SK-N-SH (cell line): ENCODE measurements around the gene ZNF23. TPM values are rescaled to one million over a fixed set of nuclear protein-coding genes. Genes with fewer than 3 reads are reported as not detected.

Source experiments
- CTCF ChIA-PET: fragments of 300-600, 350-600 bp; formaldehyde crosslinking; extraction: SDS; loops from one replicate; lab custom pipeline; 2021; lab: Yijun Ruan, JAX
- POLR2A ChIA-PET: fragments of 350-600 bp; sonication (Branson Sonifier 250); formaldehyde crosslinking; extraction: SDS; loops from one replicate; lab custom pipeline; 2020; ENCODE audit warnings: antibody characterized with exemption, inconsistent platforms; lab: Yijun Ruan, JAX
- DNase-seq: peaks from one replicate; pipeline ENCODE4 v3.0.0; 2012
- H2AFZ ChIP-seq: fragments of 200-600 bp; sonication (generic); 2 replicates; pipeline ENCODE4 v1.8.1; 2016; ENCODE audit warnings: antibody characterized with exemption, mild to moderate bottlenecking, low read depth
- H3F3A ChIP-seq: fragments of 200-600 bp; sonication (generic); replicated peaks from 2 replicates; pipeline ENCODE3; 2016; ENCODE audit warnings: antibody characterized with exemption, mild to moderate bottlenecking; ENCODE audit not compliant: insufficient read depth
- H3K27ac ChIP-seq, 2 experiments: fragments of 200-500 bp in 1 of 2; fragments of 200-600 bp in 1 of 2; sonication (Bioruptor generic) in 1 of 2; sonication (generic), shearing (Covaris generic) in 1 of 2; 2 replicates each; pipeline versions ENCODE4 v1.5.1 to v1.6.1; 2014 to 2016; ENCODE audit warnings: low read depth in 2 of 2, inconsistent platforms in 1 of 2, low read length in 1 of 2, mild to moderate bottlenecking in 1 of 2, mixed read lengths in 1 of 2
- H3K27me3 ChIP-seq: fragments of 200-600 bp; sonication (generic), shearing (Covaris generic); 2 replicates; pipeline ENCODE4 v1.6.1; 2016; ENCODE audit warnings: mixed run types; ENCODE audit not compliant: insufficient read depth
- H3K36me3 ChIP-seq, 2 experiments: fragments of 200-500 bp in 1 of 2; fragments of 200-600 bp in 1 of 2; sonication (Bioruptor generic) in 1 of 2; sonication (generic) in 1 of 2; replicated peaks in 1 of 2; 2 replicates each; pipeline versions ENCODE3 to v1.5.1; 2014 to 2016; ENCODE audit warnings: low read length in 1 of 2, mild to moderate bottlenecking in 1 of 2; ENCODE audit not compliant: insufficient read depth in 2 of 2, control insufficient read depth in 1 of 2
- H3K4me1 ChIP-seq, 2 experiments: fragments of 200-500 bp in 1 of 2; fragments of 200-600 bp in 1 of 2; sonication (Bioruptor generic) in 1 of 2; sonication (generic), shearing (Covaris generic) in 1 of 2; 2 replicates each; pipeline versions ENCODE4 v1.5.1 to v1.6.1; 2014 to 2016; ENCODE audit warnings: low read depth in 1 of 2, low read length in 1 of 2, mixed run types in 1 of 2; ENCODE audit not compliant: insufficient read depth in 2 of 2, control insufficient read depth in 1 of 2
- H3K4me2 ChIP-seq: fragments of 200-600 bp; sonication (generic), shearing (Covaris generic); 2 replicates; pipeline ENCODE4 v1.6.1; 2017; ENCODE audit warnings: mixed run types
- H3K4me3 ChIP-seq, 2 experiments: fragments of 200-500 bp in 1 of 2; fragments of 200-600 bp in 1 of 2; sonication (Bioruptor generic) in 1 of 2; sonication (generic), shearing (Covaris generic) in 1 of 2; 2 replicates each; pipeline versions ENCODE4 v1.5.1 to v1.8.1; 2014 to 2016; ENCODE audit warnings: low read depth in 2 of 2, inconsistent platforms in 1 of 2, low read length in 1 of 2, mild to moderate bottlenecking in 1 of 2, mixed read lengths in 1 of 2, moderate library complexity in 1 of 2
- H3K79me2 ChIP-seq: fragments of 200-600 bp; sonication (generic); 2 replicates; pipeline ENCODE4 v1.8.1; 2017; ENCODE audit warnings: mild to moderate bottlenecking; ENCODE audit not compliant: insufficient read depth
- H3K9ac ChIP-seq: fragments of 200-600 bp; sonication (generic); 2 replicates; pipeline ENCODE4 v1.6.1; 2017; ENCODE audit warnings: mixed run types
- H3K9me2 ChIP-seq: fragments of 200-600 bp; sonication (generic); 2 replicates; pipeline ENCODE4 v1.6.1; 2017; ENCODE audit warnings: mixed run types
- H3K9me3 ChIP-seq: fragments of 200-600 bp; sonication (generic); 2 replicates; pipeline ENCODE4 v1.6.1; 2017; ENCODE audit warnings: mixed run types, mild to moderate bottlenecking, moderate library complexity
- H4K20me1 ChIP-seq: fragments of 200-600 bp; sonication (generic); 2 replicates; pipeline ENCODE4 v1.6.1; 2017; ENCODE audit warnings: mild to moderate bottlenecking, mixed run types; ENCODE audit not compliant: insufficient read depth
- CTCF ChIP-seq: fragments of 200-600 bp; sonication (generic); IDR thresholded peaks from 2 replicates; pipeline ENCODE4 v1.6.1; 2017; ENCODE audit warnings: antibody characterized with exemption, mild to moderate bottlenecking, moderate library complexity
- ELF1 ChIP-seq: IDR thresholded peaks from 2 replicates; pipeline ENCODE4 v1.4.0; 2012
- EZH2phosphoT487 ChIP-seq: fragments of 200-600 bp; sonication (generic); IDR thresholded peaks from 2 replicates; pipeline ENCODE4 v1.6.1; 2017; ENCODE audit warnings: low read depth, mixed run types, mild to moderate bottlenecking, antibody characterized with exemption, moderate library complexity, borderline replicate concordance
- GABPA ChIP-seq: IDR thresholded peaks from 2 replicates; pipeline ENCODE4 v1.4.0; 2012; ENCODE audit warnings: low read depth, mild to moderate bottlenecking
- GATA2 ChIP-seq: sonication (generic); formaldehyde crosslinking; IDR thresholded peaks from 2 replicates; pipeline ENCODE4 v1.5.0; 2020; ENCODE audit warnings: mild to moderate bottlenecking, missing genetic modification reagents
- IRF3 ChIP-seq: fragments of 150-350 bp; IDR thresholded peaks from 2 replicates; pipeline ENCODE4 v1.6.1; 2016; ENCODE audit warnings: mild to moderate bottlenecking, low read depth, low read length
- JUND ChIP-seq: IDR thresholded peaks from 2 replicates; pipeline ENCODE4 v1.4.0; 2012
- MEF2A ChIP-seq: IDR thresholded peaks from 2 replicates; pipeline ENCODE4 v1.4.0; 2012; ENCODE audit warnings: low read depth, borderline replicate concordance
- MXI1 ChIP-seq: IDR thresholded peaks from 2 replicates; pipeline ENCODE4 v1.6.1; 2012; ENCODE audit warnings: mild to moderate bottlenecking, low read depth, low read length, improper control_type of control experiment
- NRF1 ChIP-seq: IDR thresholded peaks from 2 replicates; pipeline ENCODE4 v1.6.1; 2012; ENCODE audit warnings: low read depth, mild to moderate bottlenecking, low read length
- PBX3 ChIP-seq: IDR thresholded peaks from 2 replicates; pipeline ENCODE4; 2012
- POLR2AphosphoS5 ChIP-seq: IDR thresholded peaks from 2 replicates; pipeline ENCODE4 v1.6.1; 2012; ENCODE audit warnings: low read depth, low read length
- RAD21 ChIP-seq: IDR thresholded peaks from 2 replicates; pipeline ENCODE4 v1.6.1; 2012; ENCODE audit warnings: mild to moderate bottlenecking, low read length
- RCOR1 ChIP-seq: fragments of 150-350 bp; IDR thresholded peaks from 2 replicates; pipeline ENCODE4 v1.6.1; 2017; ENCODE audit warnings: antibody characterized with exemption, low read length
- SMC3 ChIP-seq: IDR thresholded peaks from 2 replicates; pipeline ENCODE4 v1.6.1; 2012; ENCODE audit warnings: low read depth, low read length, improper control_type of control experiment
- TEAD4 ChIP-seq: IDR thresholded peaks from 2 replicates; pipeline ENCODE4 v1.4.0; 2012; ENCODE audit warnings: mild to moderate bottlenecking, borderline replicate concordance; ENCODE audit not compliant: insufficient read depth
- WGBS: methylation state at CpG from one replicate; pipeline ENCODE4 v1.1.6; 2017; ENCODE audit warnings: low lambda C conversion rate; 5-methylcytosine and 5-hydroxymethylcytosine counted together
- polyA plus RNA-seq, 3 experiments: library from polyadenylated mRNA; depleted of rRNA; stranded (reverse); fragments of >200 nt; gene quantifications; 2 replicates each; pipeline ENCODE4 v1.2.3, GENCODE V29; 2012
- TF ChIP-seq, protein P1 (sequence below): IDR thresholded peaks from 2 replicates; pipeline ENCODE4 v1.4.0; 2012; ENCODE audit warnings: low read depth, borderline replicate concordance
- TF ChIP-seq, protein P2 (sequence below): IDR thresholded peaks from 2 replicates; pipeline ENCODE4 v1.6.1; 2012; ENCODE audit warnings: mild to moderate bottlenecking, low read depth, low read length, moderate library complexity
- TF ChIP-seq, protein P3 (sequence below): fragments of 150-350 bp; IDR thresholded peaks from 2 replicates; pipeline ENCODE4 v1.6.1; 2017; ENCODE audit warnings: antibody characterized with exemption, low read length, low read depth, borderline replicate concordance

Gene ZNF23
- polyA plus RNA-seq, 1 of the 3 experiments (the other 2 are of a cell fraction): 7.3 TPM

DNA sequence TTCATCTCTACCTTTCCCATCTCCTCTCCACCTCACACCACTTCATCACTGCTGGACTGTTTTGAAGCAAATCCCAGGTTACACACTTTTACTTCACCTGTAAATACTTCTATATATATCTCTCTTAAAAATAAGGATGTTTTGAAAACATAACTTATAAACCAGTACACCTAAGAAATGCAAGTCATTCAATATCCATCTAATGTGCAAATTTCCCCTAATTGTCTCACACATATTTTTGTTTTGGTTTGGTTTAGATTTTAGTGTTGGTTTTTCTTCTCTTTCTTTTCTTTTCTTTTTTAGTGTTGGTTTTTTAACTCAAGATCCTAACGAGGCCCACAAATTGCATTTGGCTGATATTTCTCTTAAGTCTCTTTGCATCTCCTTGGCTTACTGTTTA lies 45.0 kb upstream of the ZNF23 start:
- Histone ChIP-seq H3F3A (no peaks in the 10 kb centered on the region), H3K27ac (no peak overlapping the region), H3K4me3 (no peak overlapping the region), H3K36me3 (no peaks in the 10 kb centered on the region), H3K9me3 (no peaks in the 10 kb centered on the region), H3K9me2 (no peaks in the 10 kb centered on the region), H3K27me3 (no peaks in the 10 kb centered on the region; the same call in 1 of the 2 replicates), H2AFZ (no peak overlapping the region), H3K79me2 (no peaks in the 10 kb centered on the region), H3K4me1 (no peaks in the 10 kb centered on the region), H3K9ac (no peak overlapping the region), H3K4me2 (no peak overlapping the region), H4K20me1 (no peaks in the 10 kb centered on the region)
- ChIA-PET POLR2A (no interaction called here), CTCF (interaction anchor here (3.6 kb wide), 1 partner anchor 94 kb away, joined by 11 read pairs; no protein-coding TSS in a partner anchor)
- TF ChIP-seq TEAD4 (no peak), EZH2phosphoT487 (no peak), GABPA (no peak), NRF1 (no peak), PBX3 (no peak), RAD21 (no peak), MXI1 (no peak), GATA2 (no peak), POLR2AphosphoS5 (no peak), ELF1 (no peak), JUND (no peak), CTCF (no peak), RCOR1 (no peak), SMC3 (no peak), MEF2A (no peak), IRF3 (no peak)
- TF ChIP-seq, protein P1, sequence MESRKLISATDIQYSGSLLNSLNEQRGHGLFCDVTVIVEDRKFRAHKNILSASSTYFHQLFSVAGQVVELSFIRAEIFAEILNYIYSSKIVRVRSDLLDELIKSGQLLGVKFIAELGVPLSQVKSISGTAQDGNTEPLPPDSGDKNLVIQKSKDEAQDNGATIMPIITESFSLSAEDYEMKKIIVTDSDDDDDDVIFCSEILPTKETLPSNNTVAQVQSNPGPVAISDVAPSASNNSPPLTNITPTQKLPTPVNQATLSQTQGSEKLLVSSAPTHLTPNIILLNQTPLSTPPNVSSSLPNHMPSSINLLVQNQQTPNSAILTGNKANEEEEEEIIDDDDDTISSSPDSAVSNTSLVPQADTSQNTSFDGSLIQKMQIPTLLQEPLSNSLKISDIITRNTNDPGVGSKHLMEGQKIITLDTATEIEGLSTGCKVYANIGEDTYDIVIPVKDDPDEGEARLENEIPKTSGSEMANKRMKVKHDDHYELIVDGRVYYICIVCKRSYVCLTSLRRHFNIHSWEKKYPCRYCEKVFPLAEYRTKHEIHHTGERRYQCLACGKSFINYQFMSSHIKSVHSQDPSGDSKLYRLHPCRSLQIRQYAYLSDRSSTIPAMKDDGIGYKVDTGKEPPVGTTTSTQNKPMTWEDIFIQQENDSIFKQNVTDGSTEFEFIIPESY: no peak
- TF ChIP-seq, protein P2, sequence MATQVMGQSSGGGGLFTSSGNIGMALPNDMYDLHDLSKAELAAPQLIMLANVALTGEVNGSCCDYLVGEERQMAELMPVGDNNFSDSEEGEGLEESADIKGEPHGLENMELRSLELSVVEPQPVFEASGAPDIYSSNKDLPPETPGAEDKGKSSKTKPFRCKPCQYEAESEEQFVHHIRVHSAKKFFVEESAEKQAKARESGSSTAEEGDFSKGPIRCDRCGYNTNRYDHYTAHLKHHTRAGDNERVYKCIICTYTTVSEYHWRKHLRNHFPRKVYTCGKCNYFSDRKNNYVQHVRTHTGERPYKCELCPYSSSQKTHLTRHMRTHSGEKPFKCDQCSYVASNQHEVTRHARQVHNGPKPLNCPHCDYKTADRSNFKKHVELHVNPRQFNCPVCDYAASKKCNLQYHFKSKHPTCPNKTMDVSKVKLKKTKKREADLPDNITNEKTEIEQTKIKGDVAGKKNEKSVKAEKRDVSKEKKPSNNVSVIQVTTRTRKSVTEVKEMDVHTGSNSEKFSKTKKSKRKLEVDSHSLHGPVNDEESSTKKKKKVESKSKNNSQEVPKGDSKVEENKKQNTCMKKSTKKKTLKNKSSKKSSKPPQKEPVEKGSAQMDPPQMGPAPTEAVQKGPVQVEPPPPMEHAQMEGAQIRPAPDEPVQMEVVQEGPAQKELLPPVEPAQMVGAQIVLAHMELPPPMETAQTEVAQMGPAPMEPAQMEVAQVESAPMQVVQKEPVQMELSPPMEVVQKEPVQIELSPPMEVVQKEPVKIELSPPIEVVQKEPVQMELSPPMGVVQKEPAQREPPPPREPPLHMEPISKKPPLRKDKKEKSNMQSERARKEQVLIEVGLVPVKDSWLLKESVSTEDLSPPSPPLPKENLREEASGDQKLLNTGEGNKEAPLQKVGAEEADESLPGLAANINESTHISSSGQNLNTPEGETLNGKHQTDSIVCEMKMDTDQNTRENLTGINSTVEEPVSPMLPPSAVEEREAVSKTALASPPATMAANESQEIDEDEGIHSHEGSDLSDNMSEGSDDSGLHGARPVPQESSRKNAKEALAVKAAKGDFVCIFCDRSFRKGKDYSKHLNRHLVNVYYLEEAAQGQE: no peak
- TF ChIP-seq, protein P3, sequence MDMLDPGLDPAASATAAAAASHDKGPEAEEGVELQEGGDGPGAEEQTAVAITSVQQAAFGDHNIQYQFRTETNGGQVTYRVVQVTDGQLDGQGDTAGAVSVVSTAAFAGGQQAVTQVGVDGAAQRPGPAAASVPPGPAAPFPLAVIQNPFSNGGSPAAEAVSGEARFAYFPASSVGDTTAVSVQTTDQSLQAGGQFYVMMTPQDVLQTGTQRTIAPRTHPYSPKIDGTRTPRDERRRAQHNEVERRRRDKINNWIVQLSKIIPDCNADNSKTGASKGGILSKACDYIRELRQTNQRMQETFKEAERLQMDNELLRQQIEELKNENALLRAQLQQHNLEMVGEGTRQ: no peak
- 3% methylated on average over 1 of the region's 1 CpG for WGBS
- no peak for DNase-seq
